Measurements from ENCODE around the gene MSH5. TPM values are rescaled to one million over a fixed set of nuclear protein-coding genes. Genes with fewer than 3 reads are reported as not detected.

The MSH5 gene
- total and polyA plus RNA-seq, 2 experiments from 2014 or later, result 12.1 to 23.9 TPM

GRCh38 chr6:31719001-31719400 lies 20.8 kb upstream of the MSH5 start:
- ATAC-seq (no peak), DNase-seq (ENCODE audit: low spot score) (no peak)
- Histone ChIP-seq H3K4me2 (peak overlapping the region; percentile 41; the same call in 1 of the 2 replicates), H3K36me3 (ENCODE audit: insufficient read depth) (no peaks in the 10 kb centered on the region), H4K20me1 (replicated peaks; ENCODE audit: insufficient read depth) (no peaks in the 10 kb centered on the region), H3K27me3 (ENCODE audit: insufficient read depth) (no peaks in the 10 kb centered on the region), H3K27ac (ENCODE audit: low read depth) (no peak overlapping the region), H3K79me2 (replicated peaks; ENCODE audit: insufficient read depth) (no peaks in the 10 kb centered on the region), H3K4me1 (ENCODE audit: insufficient read depth) (peaks cover 25% of the 10 kb centered on the region), H3F3A (replicated peaks; ENCODE audit: low read depth) (no peaks in the 10 kb centered on the region), H3K9me2 (ENCODE audit: insufficient read depth) (no peaks in the 10 kb centered on the region), H2AFZ (peak overlapping the region; percentile 38; the same call in 1 of the 2 replicates), H3K4me3 (no peak overlapping the region)
- peaks cover 15% of the 10 kb centered on the region for H3K27me3 Mint-ChIP-seq (ENCODE audit: insufficient read depth, low read depth, poor library complexity)
- H3K36me3 Mint-ChIP-seq (ENCODE audit: low read depth), result no peaks in the 10 kb centered on the region; the same call in 2 of the 3 replicates
- H3K4me1 Mint-ChIP-seq, result peaks cover 29% of the 10 kb centered on the region
- H3K4me3 Mint-ChIP-seq, result no peak overlapping the region; the same call in 2 of the 3 replicates
- H3K27ac Mint-ChIP-seq, result peak overlapping the region; percentile 11; the same call in 1 of the 2 replicates
- TF ChIP-seq EZH2phosphoT487 (IDR thresholded peaks at IDR 0.05; ENCODE audit: unreplicated experiment) (no peak), POLR2AphosphoS5 (IDR thresholded peaks at IDR 0.05; ENCODE audit: low read depth) (no peak), STAT1 (IDR thresholded peaks at IDR 0.05; ENCODE audit: unreplicated experiment) (no peak), ZNF331 (CRISPR knock-in tag; IDR thresholded peaks at IDR 0.05; ENCODE audit: low read depth) (no peak), CREB1 (CRISPR knock-in tag; IDR thresholded peaks at IDR 0.05; ENCODE audit: low read depth) (no peak), CTCF (conservative IDR thresholded peaks at IDR 0.05; ENCODE audit: low read depth in 2 of 2) (no peak), ZNF114 (CRISPR knock-in tag; IDR thresholded peaks at IDR 0.05) (no peak), NANOG (IDR thresholded peaks at IDR 0.05; ENCODE audit: borderline replicate concordance) (no peak)
- TF ChIP-seq, protein P1, sequence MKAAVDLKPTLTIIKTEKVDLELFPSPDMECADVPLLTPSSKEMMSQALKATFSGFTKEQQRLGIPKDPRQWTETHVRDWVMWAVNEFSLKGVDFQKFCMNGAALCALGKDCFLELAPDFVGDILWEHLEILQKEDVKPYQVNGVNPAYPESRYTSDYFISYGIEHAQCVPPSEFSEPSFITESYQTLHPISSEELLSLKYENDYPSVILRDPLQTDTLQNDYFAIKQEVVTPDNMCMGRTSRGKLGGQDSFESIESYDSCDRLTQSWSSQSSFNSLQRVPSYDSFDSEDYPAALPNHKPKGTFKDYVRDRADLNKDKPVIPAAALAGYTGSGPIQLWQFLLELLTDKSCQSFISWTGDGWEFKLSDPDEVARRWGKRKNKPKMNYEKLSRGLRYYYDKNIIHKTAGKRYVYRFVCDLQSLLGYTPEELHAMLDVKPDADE (IDR thresholded peaks at IDR 0.05), result no peak
- TF ChIP-seq, protein P2, sequence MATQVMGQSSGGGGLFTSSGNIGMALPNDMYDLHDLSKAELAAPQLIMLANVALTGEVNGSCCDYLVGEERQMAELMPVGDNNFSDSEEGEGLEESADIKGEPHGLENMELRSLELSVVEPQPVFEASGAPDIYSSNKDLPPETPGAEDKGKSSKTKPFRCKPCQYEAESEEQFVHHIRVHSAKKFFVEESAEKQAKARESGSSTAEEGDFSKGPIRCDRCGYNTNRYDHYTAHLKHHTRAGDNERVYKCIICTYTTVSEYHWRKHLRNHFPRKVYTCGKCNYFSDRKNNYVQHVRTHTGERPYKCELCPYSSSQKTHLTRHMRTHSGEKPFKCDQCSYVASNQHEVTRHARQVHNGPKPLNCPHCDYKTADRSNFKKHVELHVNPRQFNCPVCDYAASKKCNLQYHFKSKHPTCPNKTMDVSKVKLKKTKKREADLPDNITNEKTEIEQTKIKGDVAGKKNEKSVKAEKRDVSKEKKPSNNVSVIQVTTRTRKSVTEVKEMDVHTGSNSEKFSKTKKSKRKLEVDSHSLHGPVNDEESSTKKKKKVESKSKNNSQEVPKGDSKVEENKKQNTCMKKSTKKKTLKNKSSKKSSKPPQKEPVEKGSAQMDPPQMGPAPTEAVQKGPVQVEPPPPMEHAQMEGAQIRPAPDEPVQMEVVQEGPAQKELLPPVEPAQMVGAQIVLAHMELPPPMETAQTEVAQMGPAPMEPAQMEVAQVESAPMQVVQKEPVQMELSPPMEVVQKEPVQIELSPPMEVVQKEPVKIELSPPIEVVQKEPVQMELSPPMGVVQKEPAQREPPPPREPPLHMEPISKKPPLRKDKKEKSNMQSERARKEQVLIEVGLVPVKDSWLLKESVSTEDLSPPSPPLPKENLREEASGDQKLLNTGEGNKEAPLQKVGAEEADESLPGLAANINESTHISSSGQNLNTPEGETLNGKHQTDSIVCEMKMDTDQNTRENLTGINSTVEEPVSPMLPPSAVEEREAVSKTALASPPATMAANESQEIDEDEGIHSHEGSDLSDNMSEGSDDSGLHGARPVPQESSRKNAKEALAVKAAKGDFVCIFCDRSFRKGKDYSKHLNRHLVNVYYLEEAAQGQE (IDR thresholded peaks at IDR 0.05; ENCODE audit: unreplicated experiment), result no peak
- no peaks in the 10 kb centered on the region for H3K9me3 Mint-ChIP-seq
